Ishikawa (cell line): ENCODE results near the gene TTC23L.

Experiments used
- CEBPB ChIP-seq: IDR thresholded peaks from 2 replicates; pipeline ENCODE4 v1.6.1; 2012
- CREB1 ChIP-seq: IDR thresholded peaks from 2 replicates; pipeline ENCODE4 v1.6.1; 2012; ENCODE audit warnings: low read depth
- EGR1 ChIP-seq: IDR thresholded peaks from 2 replicates; pipeline ENCODE4 v1.6.1; 2012
- EP300 ChIP-seq: IDR thresholded peaks from 2 replicates; pipeline ENCODE4 v1.6.1; 2012; ENCODE audit warnings: borderline replicate concordance
- FOXM1 ChIP-seq: IDR thresholded peaks from 2 replicates; pipeline ENCODE4 v1.6.1; 2012; ENCODE audit warnings: low read depth, borderline replicate concordance
- NFIC ChIP-seq: IDR thresholded peaks from 2 replicates; pipeline ENCODE4 v1.6.1; 2012
- RAD21 ChIP-seq: IDR thresholded peaks from 2 replicates; pipeline ENCODE4 v1.6.1; 2012; ENCODE audit warnings: low read depth
- TAF1 ChIP-seq: IDR thresholded peaks from 2 replicates; pipeline ENCODE4 v1.6.1; 2012; ENCODE audit warnings: low read depth, mild to moderate bottlenecking
- TCF12 ChIP-seq: IDR thresholded peaks from 2 replicates; pipeline ENCODE4 v1.6.1; 2012; ENCODE audit warnings: low read depth
- TEAD4 ChIP-seq: IDR thresholded peaks from 2 replicates; pipeline ENCODE4 v1.6.1; 2012
- YY1 ChIP-seq: IDR thresholded peaks from 2 replicates; pipeline ENCODE4 v1.6.1; 2012; ENCODE audit warnings: low read depth
- ZBTB7A ChIP-seq: IDR thresholded peaks from 2 replicates; pipeline ENCODE4 v1.6.1; 2012; ENCODE audit warnings: low read depth
- TF ChIP-seq, protein P1 (sequence below): IDR thresholded peaks from 2 replicates; pipeline ENCODE4 v1.6.1; 2012; ENCODE audit warnings: low read depth, mild to moderate bottlenecking
- TF ChIP-seq, protein P2 (sequence below): IDR thresholded peaks from 2 replicates; pipeline ENCODE4 v1.6.1; 2012
- TF ChIP-seq, protein P3 (sequence below): IDR thresholded peaks from 2 replicates; pipeline ENCODE4 v1.6.1; 2012

TTC23L gene

DNA sequence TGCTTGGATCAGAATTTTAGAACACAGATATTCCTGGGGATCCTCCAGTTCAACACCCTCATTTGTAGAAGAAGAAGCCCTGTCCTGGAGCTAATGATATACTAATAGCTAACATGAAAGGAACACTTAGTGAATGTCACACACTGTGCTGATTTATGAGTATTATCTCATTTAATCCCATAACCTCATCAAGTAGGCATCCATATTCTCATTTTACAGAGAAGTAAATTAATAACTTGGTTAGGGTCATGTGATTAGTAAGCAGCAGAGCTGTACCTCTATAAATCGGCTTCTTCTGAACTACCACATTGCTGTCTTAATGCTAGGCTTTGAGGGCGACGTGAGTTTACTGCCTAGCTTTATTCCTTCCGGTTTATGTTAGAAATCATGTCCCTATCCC lies 6.0 kb downstream of the TTC23L start:
- no peak for TF ChIP-seq TCF12
- TF ChIP-seq, protein P1, sequence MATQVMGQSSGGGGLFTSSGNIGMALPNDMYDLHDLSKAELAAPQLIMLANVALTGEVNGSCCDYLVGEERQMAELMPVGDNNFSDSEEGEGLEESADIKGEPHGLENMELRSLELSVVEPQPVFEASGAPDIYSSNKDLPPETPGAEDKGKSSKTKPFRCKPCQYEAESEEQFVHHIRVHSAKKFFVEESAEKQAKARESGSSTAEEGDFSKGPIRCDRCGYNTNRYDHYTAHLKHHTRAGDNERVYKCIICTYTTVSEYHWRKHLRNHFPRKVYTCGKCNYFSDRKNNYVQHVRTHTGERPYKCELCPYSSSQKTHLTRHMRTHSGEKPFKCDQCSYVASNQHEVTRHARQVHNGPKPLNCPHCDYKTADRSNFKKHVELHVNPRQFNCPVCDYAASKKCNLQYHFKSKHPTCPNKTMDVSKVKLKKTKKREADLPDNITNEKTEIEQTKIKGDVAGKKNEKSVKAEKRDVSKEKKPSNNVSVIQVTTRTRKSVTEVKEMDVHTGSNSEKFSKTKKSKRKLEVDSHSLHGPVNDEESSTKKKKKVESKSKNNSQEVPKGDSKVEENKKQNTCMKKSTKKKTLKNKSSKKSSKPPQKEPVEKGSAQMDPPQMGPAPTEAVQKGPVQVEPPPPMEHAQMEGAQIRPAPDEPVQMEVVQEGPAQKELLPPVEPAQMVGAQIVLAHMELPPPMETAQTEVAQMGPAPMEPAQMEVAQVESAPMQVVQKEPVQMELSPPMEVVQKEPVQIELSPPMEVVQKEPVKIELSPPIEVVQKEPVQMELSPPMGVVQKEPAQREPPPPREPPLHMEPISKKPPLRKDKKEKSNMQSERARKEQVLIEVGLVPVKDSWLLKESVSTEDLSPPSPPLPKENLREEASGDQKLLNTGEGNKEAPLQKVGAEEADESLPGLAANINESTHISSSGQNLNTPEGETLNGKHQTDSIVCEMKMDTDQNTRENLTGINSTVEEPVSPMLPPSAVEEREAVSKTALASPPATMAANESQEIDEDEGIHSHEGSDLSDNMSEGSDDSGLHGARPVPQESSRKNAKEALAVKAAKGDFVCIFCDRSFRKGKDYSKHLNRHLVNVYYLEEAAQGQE: no peak
- TF ChIP-seq, protein P2, sequence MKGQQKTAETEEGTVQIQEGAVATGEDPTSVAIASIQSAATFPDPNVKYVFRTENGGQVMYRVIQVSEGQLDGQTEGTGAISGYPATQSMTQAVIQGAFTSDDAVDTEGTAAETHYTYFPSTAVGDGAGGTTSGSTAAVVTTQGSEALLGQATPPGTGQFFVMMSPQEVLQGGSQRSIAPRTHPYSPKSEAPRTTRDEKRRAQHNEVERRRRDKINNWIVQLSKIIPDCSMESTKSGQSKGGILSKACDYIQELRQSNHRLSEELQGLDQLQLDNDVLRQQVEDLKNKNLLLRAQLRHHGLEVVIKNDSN: no peak
- TF ChIP-seq NFIC: no peak
- no peak for TF ChIP-seq RAD21
- no peak for TF ChIP-seq YY1
- TF ChIP-seq TEAD4: no peak
- TF ChIP-seq EGR1: no peak
- TF ChIP-seq FOXM1: no peak
- TF ChIP-seq, protein P3, sequence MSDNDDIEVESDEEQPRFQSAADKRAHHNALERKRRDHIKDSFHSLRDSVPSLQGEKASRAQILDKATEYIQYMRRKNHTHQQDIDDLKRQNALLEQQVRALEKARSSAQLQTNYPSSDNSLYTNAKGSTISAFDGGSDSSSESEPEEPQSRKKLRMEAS: no peak
- no peak for TF ChIP-seq CEBPB
- no peak for TF ChIP-seq CREB1

DNA sequence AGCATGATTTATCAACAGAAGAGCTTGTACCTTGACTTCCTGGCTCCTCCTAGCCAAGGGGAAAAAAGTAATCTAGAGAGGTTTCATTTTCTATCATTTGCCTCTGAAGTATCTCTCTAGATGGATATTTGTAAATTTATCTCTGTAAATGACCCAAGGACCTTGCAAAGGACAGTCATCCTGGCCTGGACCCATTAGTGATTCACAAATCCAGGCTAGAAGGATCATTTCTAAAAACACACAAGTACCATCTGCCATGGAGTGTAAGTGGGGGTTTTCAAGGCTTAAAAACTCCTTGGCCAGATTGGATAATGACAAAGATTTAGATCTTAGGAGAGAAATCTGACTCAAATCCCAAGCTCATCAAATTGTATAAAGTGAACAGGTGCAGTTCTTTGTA lies 8.1 kb downstream of the TTC23L start:
- TF ChIP-seq TAF1 (no peak), TEAD4 (no peak), NFIC (no peak), ZBTB7A (no peak), CREB1 (no peak), YY1 (no peak)
- TF ChIP-seq, protein P1: no peak
- TF ChIP-seq, protein P3: no peak

DNA sequence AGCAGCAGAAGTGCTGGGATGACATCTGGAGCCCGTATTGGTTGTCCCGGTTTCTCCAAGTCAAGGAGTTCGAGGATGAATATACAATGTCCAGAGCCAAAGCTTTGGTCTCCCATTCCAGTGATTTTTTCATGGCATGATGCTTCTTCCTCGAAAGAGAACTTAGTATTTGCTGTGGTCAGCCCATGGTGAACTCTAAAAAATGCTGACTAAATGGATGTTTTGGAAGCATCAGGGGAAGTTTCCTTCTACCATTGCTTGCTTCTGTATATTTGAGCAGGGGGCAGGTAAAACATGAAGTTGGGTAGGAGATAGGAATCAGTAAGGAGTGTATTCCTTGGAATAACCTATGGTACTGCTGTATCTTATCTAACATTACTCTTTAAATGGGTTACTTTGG lies 8.6 kb downstream of the TTC23L start:
- TF ChIP-seq TCF12 (no peak), NFIC (no peak), FOXM1 (no peak), ZBTB7A (no peak), CREB1 (no peak), TEAD4 (no peak), EGR1 (no peak), TAF1 (no peak), CEBPB (no peak), RAD21 (no peak), EP300 (no peak), YY1 (no peak)
- TF ChIP-seq, protein P2: no peak
- TF ChIP-seq, protein P1: no peak
- TF ChIP-seq, protein P3: no peak

DNA sequence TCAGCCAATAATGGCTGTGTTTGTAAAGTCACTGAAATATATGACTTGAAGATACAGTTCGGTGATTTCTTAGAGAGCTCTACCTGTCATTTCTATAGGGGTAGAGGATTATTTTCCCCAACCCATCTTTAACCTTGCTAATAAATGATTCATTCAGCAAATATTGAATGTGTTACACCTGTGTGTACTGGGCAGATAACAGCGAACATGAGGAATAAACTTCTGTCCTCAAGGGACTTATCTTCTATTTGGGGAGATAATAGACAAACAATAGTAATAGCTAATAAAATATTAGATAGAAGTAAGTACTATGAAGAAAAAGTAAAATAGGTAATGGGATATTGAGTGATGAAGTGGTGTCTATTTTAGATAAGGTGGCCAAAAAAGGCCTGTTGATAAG lies 9.3 kb downstream of the TTC23L start:
- TF ChIP-seq NFIC (no peak), TEAD4 (no peak)
- TF ChIP-seq, protein P2: no peak
